ENCODE measurements around the gene ATL3.

- TF ChIP-seq ZBTB34 (CRISPR knock-in tag; IDR thresholded peaks at IDR 0.05) (no peak), DMTF1 (CRISPR knock-in tag; IDR thresholded peaks at IDR 0.05) (no peak), AHR (CRISPR knock-in tag; IDR thresholded peaks at IDR 0.05) (no peak), KDM3A (CRISPR knock-in tag; IDR thresholded peaks at IDR 0.05; ENCODE audit: low read depth) (no peak), ZFP37 (CRISPR knock-in tag; IDR thresholded peaks at IDR 0.05; ENCODE audit: borderline replicate concordance) (no peak), CTCF (CRISPR knock-in tag; IDR thresholded peaks at IDR 0.05) (no peak), SIN3A (IDR thresholded peaks at IDR 0.05; ENCODE audit: borderline replicate concordance, low read depth, low read length) (no peak), SMAD1 (CRISPR knock-in tag; IDR thresholded peaks at IDR 0.05; ENCODE audit: borderline replicate concordance, low read depth) (no peak)
These were observed 48.9 kb downstream of the ATL3 start for GRCh38 chr11:63622323-63622722.

Data from HepG2 (cell line).